GM18951 (cell line): ENCODE measurements around the gene SURF6.
"Not testable (repeated sequence)": the region's sequence is repeated elsewhere in the genome, so short reads cannot be mapped to it uniquely, and the experiment has no call there.

Source experiments
- POLR2A ChIP-seq: IDR thresholded peaks from 4 replicates; pipeline ENCODE4 v1.6.1; 2011; ENCODE audit warnings: mild to moderate bottlenecking; ENCODE audit not compliant: insufficient read length, insufficient read depth; ENCODE audit errors: extremely low read depth
- in situ Hi-C: fragments of 300-500 bp; cut with MboI; formaldehyde crosslinking; loops from one replicate; pipeline ENCODE4 v1.12.0; 2022; ENCODE audit warnings: low sequenced_read_pairs, mixed read lengths, inconsistent platforms; ENCODE audit not compliant: unreplicated experiment

The SURF6 gene

DNA sequence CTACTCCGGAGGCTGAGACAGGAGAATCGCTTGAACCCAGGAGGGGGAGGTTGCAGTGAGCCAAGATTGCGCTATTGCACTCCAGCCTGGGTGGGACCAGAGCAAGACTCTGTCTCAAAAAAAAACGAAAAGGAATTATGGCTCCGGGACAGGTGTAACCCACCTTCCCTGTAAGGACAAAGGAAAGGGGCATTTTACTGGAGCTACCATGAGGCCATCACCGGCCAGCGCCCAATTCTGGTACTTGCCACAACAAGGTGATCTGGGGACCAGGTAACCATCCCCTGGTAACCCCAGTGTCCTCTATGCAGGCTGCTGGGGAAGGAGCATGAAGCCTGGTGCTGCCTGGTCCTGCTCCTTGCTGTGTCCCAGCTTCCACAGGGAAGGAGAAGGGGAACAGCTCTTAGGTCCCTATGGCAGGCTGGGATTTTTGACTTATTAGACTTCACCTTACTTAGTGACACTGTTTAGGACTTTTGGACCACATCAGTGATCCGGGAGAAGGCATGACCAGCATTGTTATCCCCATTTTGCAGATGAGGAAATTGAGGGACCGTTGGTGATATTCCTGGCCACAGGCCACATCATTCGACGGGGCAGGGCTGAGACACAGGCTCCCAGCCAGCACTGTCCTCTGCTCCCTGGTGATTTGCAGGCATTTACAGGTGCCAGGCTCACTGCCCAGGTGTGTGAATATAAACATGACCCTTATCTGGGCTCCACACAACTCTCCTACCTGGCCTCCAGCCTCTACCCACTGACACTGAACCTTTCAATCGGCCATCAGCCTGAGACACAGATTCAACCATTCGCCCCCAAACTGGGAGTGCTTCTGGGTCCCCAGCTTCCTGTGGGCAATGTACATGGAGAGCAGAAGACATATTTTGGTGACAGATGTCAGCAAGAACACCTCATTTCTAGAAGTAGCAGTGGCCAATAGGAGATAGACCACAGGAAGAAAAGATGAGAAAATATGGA, 34.4 kb downstream of the SURF6 start:
- TF ChIP-seq POLR2A: no peak
- in situ Hi-C loops: no loop called here

DNA sequence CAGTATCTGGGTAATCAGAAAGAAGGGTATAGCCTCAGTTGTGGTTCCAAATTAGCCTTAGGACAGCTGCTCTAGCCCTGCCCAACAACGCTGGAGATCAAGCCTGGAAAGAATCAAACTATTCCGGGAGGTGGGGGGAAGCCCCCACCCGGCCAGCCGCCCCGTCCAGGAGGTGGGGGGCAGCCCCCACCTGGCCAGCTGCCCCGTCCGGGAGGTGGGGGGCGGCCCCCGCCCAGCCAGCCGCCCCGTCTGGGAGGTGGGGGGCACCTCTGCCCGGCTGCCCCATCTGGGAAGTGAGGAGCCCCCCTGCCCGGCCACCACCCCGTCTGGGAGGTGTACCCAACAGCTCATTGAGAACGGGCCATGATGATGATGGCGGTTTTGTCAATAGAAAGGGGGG, 36.0 kb downstream of the SURF6 start:
- in situ Hi-C loops: not testable (repeated sequence)

DNA sequence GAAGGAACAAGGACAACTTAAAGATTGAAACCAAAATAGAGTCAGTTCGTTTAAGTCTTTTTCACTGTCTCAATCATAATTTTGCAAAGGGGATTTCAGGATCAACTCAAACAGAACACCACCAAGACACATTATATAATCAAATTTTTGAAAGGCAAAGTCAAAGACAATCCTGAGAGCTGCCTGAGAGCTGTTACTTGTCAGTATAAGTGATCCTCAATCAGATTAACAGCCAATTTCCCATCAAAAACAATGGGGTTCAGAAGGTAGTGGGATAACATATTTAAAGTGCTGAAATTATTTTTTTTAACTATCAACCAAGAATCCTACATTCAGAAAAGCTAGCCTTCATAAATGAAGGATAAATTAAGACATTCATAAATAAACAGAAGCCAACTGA, 41.7 kb downstream of the SURF6 start:
- in situ Hi-C loops: no loop called here
- no peak for TF ChIP-seq POLR2A

DNA sequence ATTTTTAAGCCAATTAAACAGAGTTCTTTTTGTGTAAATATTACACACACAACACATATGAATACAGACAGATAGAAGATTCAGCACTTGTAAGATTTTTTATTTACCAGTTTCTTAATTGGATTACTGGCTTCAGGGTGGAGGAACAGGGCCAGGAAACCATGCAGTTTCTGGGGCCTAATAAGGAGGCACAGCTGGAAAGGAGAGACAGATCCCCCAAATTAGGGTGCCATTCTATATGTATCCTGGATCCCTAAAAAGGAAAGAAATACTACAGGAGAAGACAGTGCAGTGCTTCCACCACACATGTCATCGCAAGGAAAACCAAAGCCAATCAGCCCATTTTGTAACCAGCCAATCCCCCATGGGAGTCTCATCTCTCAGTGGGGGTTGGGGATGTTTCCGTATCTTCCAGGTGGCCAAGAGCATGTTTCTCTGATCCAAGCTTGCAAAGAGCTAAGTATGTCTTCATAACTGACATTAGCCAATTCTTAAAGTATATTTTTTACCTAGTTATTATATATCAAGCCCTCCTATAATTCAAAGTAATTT, 45.2 kb downstream of the SURF6 start:
- TF ChIP-seq POLR2A: no peak
- in situ Hi-C loops: no loop called here

DNA sequence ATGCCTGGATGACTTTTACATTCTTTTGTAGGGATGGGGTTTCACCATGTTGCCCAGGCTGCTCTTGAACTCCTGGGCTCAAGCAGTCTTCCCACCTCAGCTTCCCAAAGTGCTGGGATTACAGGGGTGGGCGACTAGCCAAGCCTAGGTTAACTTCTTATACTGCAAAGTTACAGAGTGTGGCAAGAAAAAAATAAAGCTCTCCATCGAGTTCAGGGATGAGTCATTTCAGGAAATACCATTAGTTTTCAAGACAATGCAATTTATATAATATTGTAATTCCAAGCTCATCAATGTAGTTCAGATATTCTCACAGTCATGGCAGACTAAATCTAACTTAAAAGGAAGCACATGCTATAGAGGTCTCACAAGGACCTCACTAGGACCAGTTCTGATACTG, 49.5 kb downstream of the SURF6 start:
- in situ Hi-C loops: no loop called here
- no peak for TF ChIP-seq POLR2A

DNA sequence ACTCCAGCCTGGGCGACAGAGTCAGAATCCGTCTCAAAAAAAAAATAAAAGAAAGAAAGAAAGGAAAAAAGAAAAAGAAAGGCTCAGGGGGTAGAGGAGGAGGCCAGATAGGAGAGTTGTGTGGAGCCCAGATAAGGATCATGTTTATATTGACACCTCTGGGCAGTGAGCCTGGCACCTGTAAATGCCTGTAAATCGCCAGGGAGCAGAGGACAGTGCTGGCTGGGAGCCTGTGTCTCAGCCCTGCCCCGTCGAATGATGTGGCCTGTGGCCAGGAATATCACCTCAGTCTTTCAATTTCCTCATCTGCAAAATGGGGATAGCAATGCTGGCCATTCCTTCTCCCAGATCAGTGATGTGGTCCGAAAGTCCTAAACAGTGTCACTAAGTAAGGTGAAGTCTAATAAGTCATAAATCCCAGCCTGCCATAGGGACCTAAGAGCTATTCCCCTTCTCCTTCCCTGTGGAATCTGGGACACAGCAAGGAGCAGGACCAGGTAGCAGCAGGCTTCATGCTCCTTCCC, 50.7 kb downstream of the SURF6 start:
- no peak for TF ChIP-seq POLR2A
- in situ Hi-C loops: no loop called here

DNA sequence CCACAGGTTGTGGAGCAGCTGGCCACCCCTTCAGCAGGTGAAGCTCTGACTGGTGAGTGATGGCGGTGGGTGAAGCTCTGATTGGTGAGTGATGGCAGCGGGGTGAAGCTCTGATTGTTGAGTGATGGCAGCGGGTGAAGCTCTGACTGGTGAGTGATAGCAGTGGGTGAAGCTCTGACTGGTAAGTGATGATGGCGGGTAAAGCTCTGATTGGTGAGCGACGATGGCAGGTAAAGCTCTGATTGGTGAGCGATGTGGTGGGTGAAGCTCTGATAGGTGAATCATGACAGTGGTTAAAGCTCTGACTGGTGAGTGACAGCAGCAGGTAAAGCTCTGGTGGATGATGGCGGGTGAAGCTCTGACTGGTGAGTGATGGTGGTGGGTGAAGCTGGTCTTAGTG, 51.6 kb downstream of the SURF6 start:
- TF ChIP-seq POLR2A: no peak
- in situ Hi-C loops: no loop called here

DNA sequence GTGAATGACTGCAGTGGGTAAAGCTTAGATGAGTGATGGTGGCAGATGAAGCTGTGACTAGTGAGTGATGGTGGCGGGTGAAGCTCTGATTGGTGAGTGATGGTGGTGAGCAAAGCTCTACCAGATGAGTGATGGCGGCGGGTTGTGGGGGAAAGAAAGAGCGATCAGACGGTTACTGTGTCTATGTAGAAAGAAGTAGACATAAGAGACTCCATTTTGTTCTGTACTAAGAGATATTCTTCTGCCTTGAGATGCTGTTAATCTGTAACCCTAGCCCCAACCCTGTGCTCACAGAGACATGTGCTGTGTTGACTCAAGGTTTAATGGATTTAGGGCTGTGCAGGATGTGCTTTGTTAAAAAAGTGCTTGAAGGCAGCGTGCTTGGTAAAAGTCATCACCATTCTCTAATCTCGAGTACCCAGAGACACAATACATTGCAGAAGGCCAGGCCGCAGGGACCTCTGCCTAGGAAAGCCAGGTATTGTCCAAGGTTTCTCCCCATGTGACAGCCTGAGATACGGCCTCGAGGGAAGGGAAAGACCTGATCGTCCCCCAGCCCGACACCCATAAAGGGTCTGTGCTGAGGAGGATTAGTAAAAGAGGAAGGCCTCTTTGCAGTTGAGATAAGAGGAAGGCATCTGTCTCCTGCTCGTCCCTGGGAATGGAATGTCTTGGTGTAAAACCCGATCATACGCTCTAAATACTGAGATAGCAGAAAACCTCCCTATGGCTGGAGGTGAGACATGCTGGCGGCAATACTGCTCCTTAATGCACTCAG, 52.5 kb downstream of the SURF6 start:
- in situ Hi-C loops: not testable (repeated sequence)

DNA sequence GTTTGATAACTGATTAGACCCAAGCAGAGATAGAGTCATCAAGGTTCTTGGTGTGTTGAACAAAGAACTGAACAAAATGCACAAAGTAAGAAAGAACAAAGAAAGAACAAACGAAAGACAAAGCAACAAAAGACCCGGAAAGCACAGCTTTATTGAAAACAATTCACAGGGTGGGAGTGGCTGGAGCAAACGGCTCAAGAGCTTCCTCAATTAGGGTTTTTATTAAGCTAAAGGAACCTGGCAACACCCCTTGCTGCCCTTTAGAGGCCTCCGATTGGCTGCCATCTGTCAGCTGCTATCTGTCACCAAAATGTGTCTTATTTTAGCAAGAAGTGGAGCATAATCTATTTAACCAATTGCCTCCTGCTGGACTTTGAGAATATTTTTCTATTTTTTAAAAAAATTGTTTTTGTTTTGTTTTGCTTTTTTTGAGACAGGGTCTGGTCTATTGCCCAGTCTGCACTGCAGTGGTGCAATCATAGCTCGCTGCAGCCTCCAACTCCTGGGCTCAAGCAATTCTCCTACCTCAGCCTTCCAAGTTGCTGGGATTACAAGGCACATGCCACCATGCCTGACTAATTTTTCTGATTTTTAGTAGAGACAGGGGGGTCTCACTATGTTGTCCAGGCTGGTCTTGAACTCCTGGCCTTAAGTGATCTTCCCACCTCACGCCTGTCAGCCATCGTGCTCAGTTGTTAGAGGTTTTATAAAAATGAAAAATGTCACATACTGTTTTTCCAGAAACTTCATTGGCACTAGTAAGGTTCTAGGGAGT, 53.3 kb downstream of the SURF6 start:
- in situ Hi-C loops: no loop called here
- TF ChIP-seq POLR2A: no peak

DNA sequence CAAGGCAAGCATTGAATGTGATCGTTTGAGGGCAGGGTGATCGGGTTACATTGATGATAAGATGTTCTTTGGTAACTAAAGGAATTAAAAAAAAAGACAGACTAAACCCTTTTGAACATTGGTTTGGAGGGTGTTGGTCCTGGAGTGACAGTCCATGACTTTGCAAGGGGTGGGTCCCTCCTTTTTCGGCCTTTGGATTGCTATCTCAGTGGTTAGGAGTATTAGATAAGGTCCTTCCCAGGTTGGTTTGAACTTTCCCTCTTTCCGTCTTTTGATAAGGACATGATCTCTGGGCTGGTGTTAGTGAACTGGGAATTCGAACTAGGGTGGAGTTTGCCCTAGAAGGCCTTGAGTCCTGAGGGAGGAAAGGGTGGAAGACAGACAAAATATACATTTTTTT, 55.6 kb downstream of the SURF6 start:
- no peak for TF ChIP-seq POLR2A
- in situ Hi-C loops: no loop called here
